ENCODE data around the gene CRHR1.

- TF ChIP-seq SIX5 (IDR thresholded peaks at IDR 0.05; ENCODE audit: low read depth, low read length, severe bottlenecking) (no peak), BHLHE40 (IDR thresholded peaks at IDR 0.05; ENCODE audit: borderline replicate concordance in 1 of 2, low read depth in 2 of 2, low read length in 1 of 2) (no peak), BCL3 (IDR thresholded peaks at IDR 0.05; ENCODE audit: borderline replicate concordance, insufficient read depth, low read depth, low read length, poor library complexity, severe bottlenecking) (no peak)
Observed at GRCh38 chr17:45776896-45777295, 7.2 kb upstream of the CRHR1 start.

Measured in GM12878 (cell line).